Psoas muscle (tissue), 8 donors: ENCODE results near the gene ACLY. TPM values are rescaled to one million over a fixed set of nuclear protein-coding genes. Genes with fewer than 3 reads are reported as not detected.
A peak's percentile ranks its signal among the peaks of the same experiment; 100 is the strongest.

Experiments used
- ATAC-seq, 4 donors: fragments of 200-7000 bp; cut with Tn5 transposase; one replicate each; pipeline ENCODE4 v1.9.1; 2020; ENCODE audit warnings: moderate library complexity in 3 of 4, mild to moderate bottlenecking in 2 of 4
- DNase-seq, 2 donors: peaks; one replicate each; pipeline ENCODE4 v3.0.0-alpha.2; 2020
- H3K27ac ChIP-seq: fragments of 200-600 bp; one replicate; pipeline ENCODE4 v1.8.0; 2022
- H3K27me3 ChIP-seq, 3 donors: fragments of 200-600 bp in 1 of 3; one replicate each; pipeline versions ENCODE4 v1.6.1 to v1.8.0; 2013 to 2022; ENCODE audit warnings: low read length in 2 of 3, mild to moderate bottlenecking in 2 of 3, moderate library complexity in 1 of 3; ENCODE audit not compliant: insufficient read depth in 3 of 3
- H3K36me3 ChIP-seq, 2 donors: fragments of 200-600 bp in 1 of 2; one replicate each; pipeline versions ENCODE4 v1.6.1 to v1.8.0; 2013 to 2022; ENCODE audit warnings: low read depth in 1 of 2, mild to moderate bottlenecking in 1 of 2, moderate library complexity in 1 of 2; ENCODE audit not compliant: insufficient read depth in 1 of 2
- H3K4me1 ChIP-seq: fragments of 200-600 bp; one replicate; pipeline ENCODE4 v1.8.0; 2022
- H3K4me3 ChIP-seq: fragments of 200-600 bp; one replicate; pipeline ENCODE4 v1.8.0; 2022; ENCODE audit warnings: mild to moderate bottlenecking
- H3K9me3 ChIP-seq: fragments of 200-600 bp; one replicate; pipeline ENCODE4 v1.8.0; 2022
- CTCF ChIP-seq: fragments of 200-600 bp; IDR thresholded peaks from one replicate; pipeline ENCODE4 v1.8.0; 2022; ENCODE audit warnings: antibody characterized with exemption
- WGBS, 3 donors: extraction: QIAGEN DNeasy Blood & Tissue Kit; methylation state at CpG; one replicate each; pipeline versions ENCODE4 v1.1.6 to v1.1.7; 2013; 5-methylcytosine and 5-hydroxymethylcytosine counted together
- intact Hi-C, 2 donors: fragments of 100-400 bp; cut with DNase I; formaldehyde crosslinking; loops; one replicate each; pipeline versions ENCODE4 v1.11.0 to v1.14.2; 2022
- polyA plus RNA-seq, 3 donors: library from polyadenylated mRNA; stranded (reverse); fragments of 200-250 nt; gene quantifications; one replicate each; pipeline ENCODE4 v1.2.3, GENCODE V29; 2013
- total RNA-seq, 4 donors: library from RNA; stranded (reverse); fragmentation: NEBNext Ultra II Directional in 2 of 4; extraction: Animal tissue kit (Norgen Biotek cat#: 25700) in 2 of 4; gene quantifications; one replicate each; pipeline versions ENCODE4 v1.2.1 to v1.2.4, GENCODE V29; 2021 to 2023
- donor health status: healthy with polysubstance abuse.
- donor health status: DM: no; HTN: no; CAD: no; lungs with moderate emphysema.
- donor health status: Bipolar disorder and iron deficiency.
- donor health status: healthy.
- donor health status: DM: yes; HTN: yes; CAD: no.
- donor health status: DM: no; HTN: no; CAD: no.
- donor health status: DM: no; HTN: no; CAD: no.
- donor health status: DM: yes; HTN: yes; CAD: no.

The ACLY gene
- total and polyA plus RNA-seq, 7 donors, result 10.5 to 24.1 (median 20.2) TPM

GRCh38 chr17:41896726-41897125, 22.0 kb downstream of the ACLY start:
- WGBS, 3 donors, result 81 to 89% (median 85%) methylated on average over 6 of the region's 6 CpGs
- no peak overlapping the region for H3K4me3 ChIP-seq
- no peak for DNase-seq
- TF ChIP-seq CTCF, result no peak
- H3K27me3 ChIP-seq, result no peaks in the 10 kb centered on the region
- no peak overlapping the region for H3K27ac ChIP-seq
- no peaks in the 10 kb centered on the region for H3K9me3 ChIP-seq
- peaks cover 0 to 88% of the 10 kb centered on the region in 2 donors for H3K36me3 ChIP-seq
- no peak for ATAC-seq
- intact Hi-C loops, result no loop called here
- no peaks in the 10 kb centered on the region for H3K4me1 ChIP-seq

GRCh38 chr17:41895617-41896016, 23.1 kb downstream of the ACLY start:
- H3K9me3 ChIP-seq, result no peaks in the 10 kb centered on the region
- ATAC-seq (peak; percentile 24 to 67 (median 42)), DNase-seq (peak; percentile 47 to 65)
- TF ChIP-seq CTCF, result no peak
- no peaks in the 10 kb centered on the region for H3K4me1 ChIP-seq
- intact Hi-C loops, result no loop called here
- H3K27ac ChIP-seq, result no peak overlapping the region
- 33 to 49% (median 47%) methylated on average over 5 of the region's 5 CpGs for WGBS, 3 donors
- peaks cover 5 to 87% of the 10 kb centered on the region in 2 donors for H3K36me3 ChIP-seq
- H3K27me3 ChIP-seq, result no peaks in the 10 kb centered on the region
- no peak overlapping the region for H3K4me3 ChIP-seq

GRCh38 chr17:41894791-41895331, 23.9 kb downstream of the ACLY start:
- no peak for TF ChIP-seq CTCF
- Histone ChIP-seq H3K27ac (no peak overlapping the region), H3K4me3 (no peak overlapping the region), H3K4me1 (no peaks in the 10 kb centered on the region), H3K36me3 (peaks cover 5 to 88% of the 10 kb centered on the region in 2 donors), H3K9me3 (no peaks in the 10 kb centered on the region), H3K27me3 (no peaks in the 10 kb centered on the region)
- DNase-seq (peak; percentile 65 to 76), ATAC-seq (peak; percentile 34 to 78 (median 56))
- intact Hi-C loops, result no loop called here
- 52 to 59% (median 52%) methylated on average over 7 of the region's 7 CpGs for WGBS, 3 donors

GRCh38 chr17:41893384-41893783, 25.4 kb downstream of the ACLY start:
- H3K4me1 ChIP-seq, result no peaks in the 10 kb centered on the region
- intact Hi-C loops, result no loop called here
- no peak for TF ChIP-seq CTCF
- WGBS, 3 donors, result 81 to 94% (median 82%) methylated on average over 3 of the region's 3 CpGs
- no peaks in the 10 kb centered on the region for H3K9me3 ChIP-seq
- peaks cover 5 to 90% of the 10 kb centered on the region in 2 donors for H3K36me3 ChIP-seq
- H3K27me3 ChIP-seq, result no peaks in the 10 kb centered on the region
- no peak for ATAC-seq
- H3K27ac ChIP-seq, result no peak overlapping the region
- H3K4me3 ChIP-seq, result no peak overlapping the region
- DNase-seq, result no peak

GRCh38 chr17:41892021-41892376, 26.8 kb downstream of the ACLY start:
- Histone ChIP-seq H3K27ac (no peak overlapping the region), H3K27me3 (no peaks in the 10 kb centered on the region), H3K9me3 (no peaks in the 10 kb centered on the region), H3K4me1 (no peaks in the 10 kb centered on the region), H3K36me3 (peaks cover 5 to 90% of the 10 kb centered on the region in 2 donors), H3K4me3 (no peak overlapping the region)
- intact Hi-C loops, result no loop called here
- DNase-seq, result peak in 1 of 2 donors; percentile 12
- TF ChIP-seq CTCF, result no peak
- 89 to 100% (median 98%) methylated on average over 4 of the region's 4 CpGs for WGBS, 3 donors
- ATAC-seq, result no peak
